Measurements from ENCODE around the gene ARHGAP6. TPM values are rescaled to one million over a fixed set of nuclear protein-coding genes. Genes with fewer than 3 reads are reported as not detected.

Gene ARHGAP6
- total and polyA plus RNA-seq, 2 donors (not counting 3 experiments of a cell fraction or from before 2014, with no cell fraction given) = 0.69 to 0.83 TPM

DNA sequence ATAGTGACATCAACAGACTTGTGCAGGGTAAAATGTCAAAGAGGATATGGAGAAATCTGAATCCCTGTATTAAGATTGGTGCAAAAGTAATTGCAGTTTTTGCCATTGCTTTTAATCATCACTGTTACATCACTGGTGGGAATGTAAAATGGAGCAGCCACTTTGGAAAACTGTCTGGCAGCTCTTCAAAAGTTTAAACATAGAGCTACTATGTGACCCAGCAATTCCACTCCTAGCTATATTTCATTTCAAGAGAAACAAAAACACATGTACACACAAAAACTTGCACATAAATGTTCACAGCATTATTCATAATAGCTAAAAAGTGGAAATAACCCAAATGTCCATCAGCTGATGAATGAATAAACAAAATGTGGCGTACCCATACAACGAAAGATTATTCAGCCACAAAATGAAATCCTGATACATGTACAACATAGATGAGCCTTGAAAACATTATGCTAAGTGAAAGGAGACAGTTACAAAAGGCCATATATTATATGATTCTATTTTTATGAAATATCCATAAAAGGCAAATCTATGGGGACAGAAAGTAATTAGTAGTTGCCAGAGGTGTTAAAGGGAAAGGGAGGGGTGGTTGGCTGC, 266.1 kb downstream of the ARHGAP6 start:
- Histone ChIP-seq H3K79me2 (ENCODE audit: control insufficient read depth, insufficient read depth, low read length) (no peaks in the 10 kb centered on the region), H3K27ac (ENCODE audit: insufficient read depth, low read depth, low read length) (no peak overlapping the region), H3K4me2 (ENCODE audit: insufficient read depth, low read length) (no peak overlapping the region), H3K27me3 (ENCODE audit: control insufficient read depth in 2 of 2, insufficient read depth in 2 of 2, low read length in 2 of 2) (no peaks in the 10 kb centered on the region), H3K9me3 (replicated peaks; ENCODE audit: control insufficient read depth, insufficient read depth, low read length) (no peaks in the 10 kb centered on the region), H3K36me3 (ENCODE audit: control insufficient read depth in 2 of 2, extremely low read depth in 1 of 2, insufficient read depth in 2 of 2, low read length in 2 of 2) (no peaks in the 10 kb centered on the region), H3K4me3 (replicated peaks in 1 of 3; ENCODE audit: insufficient read depth in 1 of 3, low read depth in 1 of 3, low read length in 3 of 3) (no peak overlapping the region), H2AFZ (ENCODE audit: low read depth, low read length) (no peak overlapping the region), H3K4me1 (ENCODE audit: control insufficient read depth, extremely low read depth, insufficient read depth, low read length) (no peaks in the 10 kb centered on the region), H3K9me1 (replicated peaks; ENCODE audit: control insufficient read depth, extremely low read depth, insufficient read depth, low read length) (no peaks in the 10 kb centered on the region), H4K20me1 (replicated peaks; ENCODE audit: control insufficient read depth, extremely low read depth, insufficient read depth, low read length) (no peaks in the 10 kb centered on the region), H3K9ac (replicated peaks; ENCODE audit: extremely low read depth, insufficient read depth, low read length) (no peak overlapping the region)
- DNase-seq (ENCODE audit: low read depth, low spot score) (no peak), FAIRE-seq (no peak)
- dilution Hi-C loops (cut with MboI; ENCODE audit: extremely low pct_ligation_motif_present, low sequenced_read_pairs) (no loop called here), intact Hi-C loops (cut with micrococcal nuclease) (no loop called here)
- CTCF ChIA-PET = interaction anchor here (0.7 to 2.0 kb wide), 3 partner anchors 18 to 622 kb away, joined by 3 to 5 read pairs (median 3); no protein-coding TSS in a partner anchor
- no peak for TF ChIP-seq POLR2A (IDR thresholded peaks at IDR 0.05; ENCODE audit: low read depth, low read length)
- TF ChIP-seq, protein P1, sequence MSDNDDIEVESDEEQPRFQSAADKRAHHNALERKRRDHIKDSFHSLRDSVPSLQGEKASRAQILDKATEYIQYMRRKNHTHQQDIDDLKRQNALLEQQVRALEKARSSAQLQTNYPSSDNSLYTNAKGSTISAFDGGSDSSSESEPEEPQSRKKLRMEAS (IDR thresholded peaks at IDR 0.05; ENCODE audit: insufficient read depth, insufficient read length) = no peak
- no peak for TF ChIP-seq FOS (IDR thresholded peaks at IDR 0.05; ENCODE audit: borderline replicate concordance, insufficient read depth, low read length)
- TF ChIP-seq JUN (IDR thresholded peaks at IDR 0.05; ENCODE audit: borderline replicate concordance, insufficient read depth, insufficient read length, low read depth) = no peak
- TF ChIP-seq POLR2AphosphoS5 (IDR thresholded peaks at IDR 0.05; ENCODE audit: insufficient read depth, low read depth, low read length) = no peak
- no peak for TF ChIP-seq GATA2 (IDR thresholded peaks at IDR 0.05; ENCODE audit: insufficient read depth, insufficient read length, low read depth, low read length)
- no peak for TF ChIP-seq EZH2 (IDR thresholded peaks at IDR 0.05; ENCODE audit: borderline replicate concordance, low read depth, low read length, severe bottlenecking)
- TF ChIP-seq, protein P2, sequence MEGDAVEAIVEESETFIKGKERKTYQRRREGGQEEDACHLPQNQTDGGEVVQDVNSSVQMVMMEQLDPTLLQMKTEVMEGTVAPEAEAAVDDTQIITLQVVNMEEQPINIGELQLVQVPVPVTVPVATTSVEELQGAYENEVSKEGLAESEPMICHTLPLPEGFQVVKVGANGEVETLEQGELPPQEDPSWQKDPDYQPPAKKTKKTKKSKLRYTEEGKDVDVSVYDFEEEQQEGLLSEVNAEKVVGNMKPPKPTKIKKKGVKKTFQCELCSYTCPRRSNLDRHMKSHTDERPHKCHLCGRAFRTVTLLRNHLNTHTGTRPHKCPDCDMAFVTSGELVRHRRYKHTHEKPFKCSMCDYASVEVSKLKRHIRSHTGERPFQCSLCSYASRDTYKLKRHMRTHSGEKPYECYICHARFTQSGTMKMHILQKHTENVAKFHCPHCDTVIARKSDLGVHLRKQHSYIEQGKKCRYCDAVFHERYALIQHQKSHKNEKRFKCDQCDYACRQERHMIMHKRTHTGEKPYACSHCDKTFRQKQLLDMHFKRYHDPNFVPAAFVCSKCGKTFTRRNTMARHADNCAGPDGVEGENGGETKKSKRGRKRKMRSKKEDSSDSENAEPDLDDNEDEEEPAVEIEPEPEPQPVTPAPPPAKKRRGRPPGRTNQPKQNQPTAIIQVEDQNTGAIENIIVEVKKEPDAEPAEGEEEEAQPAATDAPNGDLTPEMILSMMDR (IDR thresholded peaks at IDR 0.05; ENCODE audit: extremely low read depth in 1 of 2, insufficient read depth in 1 of 2, low read depth in 1 of 2, low read length in 2 of 2) = no peak
- TF ChIP-seq MYC (IDR thresholded peaks at IDR 0.05; ENCODE audit: low read depth, low read length) = no peak
- POLR2A ChIA-PET = no interaction called here
- BruUV-seq (replicated peaks) = no TSS peak
